ENCODE results near the gene APOL4.
"Not testable (repeated sequence)": the region's sequence is repeated elsewhere in the genome, so short reads cannot be mapped to it uniquely, and the experiment has no call there.

APOL4 gene

GRCh38 chr22:36154423-36154945 lies 47.1 kb downstream of the APOL4 start:
- no peak overlapping the region for H3K27ac ChIP-seq (ENCODE audit: low read depth, low read length)
- H3K9ac ChIP-seq (ENCODE audit: low read depth, low read length): no peak overlapping the region
- H3K4me1 ChIP-seq (ENCODE audit: control insufficient read depth, insufficient read depth, low read length): peaks cover 13% of the 10 kb centered on the region
- no peaks in the 10 kb centered on the region for H3K9me3 ChIP-seq (ENCODE audit: control insufficient read depth, insufficient read depth, low read length)
- H3K4me3 ChIP-seq (ENCODE audit: low read depth, low read length): no peak overlapping the region
- no peaks in the 10 kb centered on the region for H3K27me3 ChIP-seq (ENCODE audit: control insufficient read depth, insufficient read depth, low read length)
- no peaks in the 10 kb centered on the region for H3K36me3 ChIP-seq (ENCODE audit: control insufficient read depth, insufficient read depth, low read length)

DNA sequence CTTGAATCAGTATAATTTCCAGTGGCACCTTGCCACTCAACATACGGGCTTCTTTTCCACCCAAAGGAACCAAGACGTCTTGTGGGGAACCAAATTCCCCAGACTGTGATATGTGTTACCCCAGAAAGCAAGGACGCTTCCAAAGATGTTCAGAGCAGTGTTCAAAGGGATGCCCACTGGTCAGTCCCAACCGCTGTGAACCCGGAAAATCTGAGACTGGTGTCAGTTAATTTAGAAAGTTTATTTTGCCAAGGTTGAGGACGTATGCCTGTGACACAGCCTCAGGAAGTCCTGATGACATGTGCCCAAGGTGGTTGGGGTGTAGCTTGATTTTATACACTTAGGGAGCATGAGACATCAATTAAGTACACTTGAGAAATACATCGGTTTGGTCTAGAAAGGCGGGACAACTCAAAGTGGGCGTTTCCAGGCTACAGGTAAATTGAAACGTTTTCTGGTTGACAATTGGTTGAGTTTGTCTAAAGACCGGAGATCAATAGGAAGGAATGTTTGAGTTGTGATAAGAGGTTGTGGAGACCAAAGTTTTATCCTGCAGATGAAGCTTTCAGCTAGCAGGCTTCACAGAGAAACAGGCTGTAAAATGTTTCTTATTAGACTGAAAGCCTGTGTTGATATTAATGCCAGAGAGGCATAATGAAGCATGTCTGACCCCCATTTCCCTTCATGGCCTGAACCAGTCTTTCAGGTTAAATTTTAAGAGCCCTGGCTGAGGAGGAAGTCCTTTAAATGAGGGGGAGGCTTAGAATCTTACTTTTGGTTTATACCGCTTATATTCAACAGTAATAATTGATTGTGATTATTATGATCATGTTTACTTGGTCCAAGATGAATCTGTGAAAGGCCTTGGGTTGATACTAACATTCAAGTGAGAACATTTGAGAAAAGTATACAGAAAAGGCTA lies 47.8 kb downstream of the APOL4 start:
- no peak overlapping the region for H3K9ac ChIP-seq (ENCODE audit: low read depth, low read length)
- H3K36me3 ChIP-seq (ENCODE audit: control insufficient read depth, insufficient read depth, low read length): no peaks in the 10 kb centered on the region
- peaks cover 13% of the 10 kb centered on the region for H3K4me1 ChIP-seq (ENCODE audit: control insufficient read depth, insufficient read depth, low read length)
- no peak overlapping the region for H3K4me3 ChIP-seq (ENCODE audit: low read depth, low read length)
- no peak overlapping the region for H3K27ac ChIP-seq (ENCODE audit: low read depth, low read length)
- no peaks in the 10 kb centered on the region for H3K27me3 ChIP-seq (ENCODE audit: control insufficient read depth, insufficient read depth, low read length)
- H3K9me3 ChIP-seq (ENCODE audit: control insufficient read depth, insufficient read depth, low read length): no peaks in the 10 kb centered on the region

GRCh38 chr22:36152821-36153220 lies 48.8 kb downstream of the APOL4 start:
- not testable (repeated sequence) for H3K9ac ChIP-seq (ENCODE audit: low read depth, low read length); H3K27ac ChIP-seq (ENCODE audit: low read depth, low read length); H3K36me3 ChIP-seq (ENCODE audit: control insufficient read depth, insufficient read depth, low read length); H3K4me3 ChIP-seq (ENCODE audit: low read depth, low read length); H3K27me3 ChIP-seq (ENCODE audit: control insufficient read depth, insufficient read depth, low read length); H3K9me3 ChIP-seq (ENCODE audit: control insufficient read depth, insufficient read depth, low read length)
- peaks cover 13% of the 10 kb centered on the region for H3K4me1 ChIP-seq (ENCODE audit: control insufficient read depth, insufficient read depth, low read length)

- H3K27me3 ChIP-seq (ENCODE audit: control insufficient read depth, insufficient read depth, low read length): no peaks in the 10 kb centered on the region
- H3K4me1 ChIP-seq (ENCODE audit: control insufficient read depth, insufficient read depth, low read length): peaks cover 9% of the 10 kb centered on the region
- no peak overlapping the region for H3K27ac ChIP-seq (ENCODE audit: low read depth, low read length)
- H3K9me3 ChIP-seq (ENCODE audit: control insufficient read depth, insufficient read depth, low read length): no peaks in the 10 kb centered on the region
- H3K4me3 ChIP-seq (ENCODE audit: low read depth, low read length): no peak overlapping the region
- H3K36me3 ChIP-seq (ENCODE audit: control insufficient read depth, insufficient read depth, low read length): no peaks in the 10 kb centered on the region
- no peak overlapping the region for H3K9ac ChIP-seq (ENCODE audit: low read depth, low read length)
Measured at GRCh38 chr22:36152088-36152487, 49.5 kb downstream of the APOL4 start.

DNA sequence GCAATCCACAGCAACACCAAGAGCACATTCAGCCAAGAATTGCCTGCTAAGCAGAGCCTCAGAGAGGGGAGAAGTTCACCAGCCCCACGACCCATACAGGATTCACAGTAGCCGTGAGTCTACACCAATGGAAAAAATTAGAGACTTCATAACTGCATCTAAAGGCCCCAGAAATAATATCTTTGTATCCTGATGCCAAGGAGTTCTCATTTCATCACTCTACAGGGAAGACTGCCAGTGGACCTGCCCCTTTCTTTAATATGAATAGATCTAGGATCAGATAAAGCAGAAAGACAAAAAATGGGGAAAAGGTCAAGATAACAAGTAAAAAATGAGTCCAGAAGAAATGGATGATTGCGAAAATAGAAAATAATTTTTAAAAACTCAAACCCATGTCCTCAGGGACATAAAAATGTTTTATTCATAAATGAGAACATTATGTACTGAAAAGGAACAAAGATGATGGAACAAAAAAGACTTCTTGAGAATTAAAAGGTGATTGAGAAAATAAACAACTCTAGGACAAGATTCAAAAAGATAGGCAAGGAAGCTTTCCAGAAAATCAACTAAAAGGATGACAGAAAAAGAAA lies 50.5 kb downstream of the APOL4 start:
- no peaks in the 10 kb centered on the region for H3K27me3 ChIP-seq (ENCODE audit: control insufficient read depth, insufficient read depth, low read length)
- no peaks in the 10 kb centered on the region for H3K9me3 ChIP-seq (ENCODE audit: control insufficient read depth, insufficient read depth, low read length)
- H3K4me1 ChIP-seq (ENCODE audit: control insufficient read depth, insufficient read depth, low read length): no peaks in the 10 kb centered on the region
- H3K27ac ChIP-seq (ENCODE audit: low read depth, low read length): no peak overlapping the region
- H3K4me3 ChIP-seq (ENCODE audit: low read depth, low read length): no peak overlapping the region
- no peaks in the 10 kb centered on the region for H3K36me3 ChIP-seq (ENCODE audit: control insufficient read depth, insufficient read depth, low read length)
- H3K9ac ChIP-seq (ENCODE audit: low read depth, low read length): no peak overlapping the region

DNA sequence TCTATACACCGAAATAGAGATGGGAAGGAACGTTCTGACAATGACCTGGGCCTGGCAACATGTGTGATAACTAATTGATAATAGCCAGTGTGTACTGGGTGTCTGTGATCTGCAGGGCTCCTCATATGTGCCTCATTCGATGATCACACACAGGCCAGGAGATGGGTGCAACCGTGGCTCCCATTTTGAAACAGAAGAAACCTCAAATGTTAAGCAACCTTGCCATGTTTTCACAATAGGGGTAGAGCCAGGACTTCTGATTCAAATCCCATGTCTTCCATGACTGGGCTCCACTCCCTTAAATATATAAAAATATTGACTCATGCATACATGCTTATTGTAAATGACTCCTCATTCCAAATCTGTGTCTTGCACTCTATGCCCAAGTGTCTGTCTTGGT lies 52.2 kb downstream of the APOL4 start:
- Histone ChIP-seq H3K27ac (ENCODE audit: low read depth, low read length) (no peak overlapping the region), H3K36me3 (ENCODE audit: control insufficient read depth, insufficient read depth, low read length) (no peaks in the 10 kb centered on the region), H3K4me3 (ENCODE audit: low read depth, low read length) (no peak overlapping the region), H3K9ac (ENCODE audit: low read depth, low read length) (no peak overlapping the region), H3K27me3 (ENCODE audit: control insufficient read depth, insufficient read depth, low read length) (no peaks in the 10 kb centered on the region), H3K9me3 (ENCODE audit: control insufficient read depth, insufficient read depth, low read length) (no peaks in the 10 kb centered on the region), H3K4me1 (ENCODE audit: control insufficient read depth, insufficient read depth, low read length) (peaks cover 7% of the 10 kb centered on the region)

DNA sequence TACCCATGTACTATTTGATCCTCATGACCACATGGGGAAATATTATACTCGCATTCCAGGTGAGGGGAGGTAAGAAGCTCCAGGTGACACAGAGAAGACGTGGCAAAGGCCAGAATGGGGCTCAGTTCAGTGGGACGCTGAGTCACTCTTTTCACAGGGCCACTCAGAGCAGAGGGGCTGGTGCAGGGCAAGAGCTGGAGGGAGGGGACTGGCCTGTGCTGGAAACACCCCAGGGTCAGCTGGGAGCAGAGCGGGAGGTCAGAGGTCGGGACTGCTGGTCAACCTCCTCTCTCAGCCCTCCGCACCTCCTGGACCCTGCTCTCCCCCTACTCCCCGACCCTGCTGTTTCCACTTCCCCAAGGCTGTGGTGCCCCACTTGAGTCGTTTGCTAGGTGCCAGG lies 53.2 kb downstream of the APOL4 start:
- Histone ChIP-seq H3K4me3 (ENCODE audit: low read depth, low read length) (no peak overlapping the region), H3K27ac (ENCODE audit: low read depth, low read length) (no peak overlapping the region), H3K36me3 (ENCODE audit: control insufficient read depth, insufficient read depth, low read length) (no peaks in the 10 kb centered on the region), H3K27me3 (ENCODE audit: control insufficient read depth, insufficient read depth, low read length) (no peaks in the 10 kb centered on the region), H3K9me3 (ENCODE audit: control insufficient read depth, insufficient read depth, low read length) (no peaks in the 10 kb centered on the region), H3K4me1 (ENCODE audit: control insufficient read depth, insufficient read depth, low read length) (peaks cover 7% of the 10 kb centered on the region), H3K9ac (ENCODE audit: low read depth, low read length) (no peak overlapping the region)

DNA sequence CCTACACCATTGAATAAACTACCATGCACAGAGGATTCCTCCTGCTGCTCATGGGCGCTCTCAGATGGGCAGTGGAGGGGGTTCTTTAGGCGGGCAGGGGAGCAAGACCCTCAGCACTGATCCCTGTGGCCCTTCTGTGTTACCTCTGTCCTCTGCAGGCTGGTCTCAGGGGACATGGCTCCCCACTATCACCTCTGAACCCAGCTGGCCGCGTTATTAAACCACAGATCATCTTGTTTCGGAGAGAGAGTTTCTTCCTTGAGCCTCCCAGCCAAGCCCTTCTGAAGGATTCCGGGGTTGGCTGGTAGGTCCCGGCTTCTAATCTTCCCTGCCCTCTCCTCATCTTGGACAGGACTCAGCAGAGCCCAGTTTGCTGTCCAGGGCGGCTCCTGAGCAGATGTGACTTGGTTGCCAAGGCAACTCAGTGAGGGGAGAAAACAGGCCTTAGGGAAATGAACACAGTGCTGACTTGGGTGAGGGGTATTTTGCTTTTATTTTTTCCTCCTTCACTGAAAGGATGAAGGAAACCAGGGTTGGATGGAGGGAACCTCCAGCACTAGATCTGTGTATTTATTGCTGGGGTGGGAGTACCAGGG lies 54.3 kb downstream of the APOL4 start:
- no peak overlapping the region for H3K27ac ChIP-seq (ENCODE audit: low read depth, low read length)
- no peak overlapping the region for H3K9ac ChIP-seq (ENCODE audit: low read depth, low read length)
- H3K4me3 ChIP-seq (ENCODE audit: low read depth, low read length): no peak overlapping the region
- no peaks in the 10 kb centered on the region for H3K36me3 ChIP-seq (ENCODE audit: control insufficient read depth, insufficient read depth, low read length)
- no peaks in the 10 kb centered on the region for H3K27me3 ChIP-seq (ENCODE audit: control insufficient read depth, insufficient read depth, low read length)
- no peaks in the 10 kb centered on the region for H3K9me3 ChIP-seq (ENCODE audit: control insufficient read depth, insufficient read depth, low read length)
- H3K4me1 ChIP-seq (ENCODE audit: control insufficient read depth, insufficient read depth, low read length): peaks cover 7% of the 10 kb centered on the region

GRCh38 chr22:36145881-36146280 lies 55.7 kb downstream of the APOL4 start:
- Histone ChIP-seq H3K27ac (ENCODE audit: low read depth, low read length) (peak overlapping the region; percentile 80), H3K4me3 (ENCODE audit: low read depth, low read length) (no peak overlapping the region), H3K36me3 (ENCODE audit: control insufficient read depth, insufficient read depth, low read length) (no peaks in the 10 kb centered on the region), H3K9ac (ENCODE audit: low read depth, low read length) (no peak overlapping the region), H3K27me3 (ENCODE audit: control insufficient read depth, insufficient read depth, low read length) (no peaks in the 10 kb centered on the region; the same call in 1 of the 2 replicates), H3K9me3 (ENCODE audit: control insufficient read depth, insufficient read depth, low read length) (no peaks in the 10 kb centered on the region), H3K4me1 (ENCODE audit: control insufficient read depth, insufficient read depth, low read length) (peaks cover 12% of the 10 kb centered on the region)

DNA sequence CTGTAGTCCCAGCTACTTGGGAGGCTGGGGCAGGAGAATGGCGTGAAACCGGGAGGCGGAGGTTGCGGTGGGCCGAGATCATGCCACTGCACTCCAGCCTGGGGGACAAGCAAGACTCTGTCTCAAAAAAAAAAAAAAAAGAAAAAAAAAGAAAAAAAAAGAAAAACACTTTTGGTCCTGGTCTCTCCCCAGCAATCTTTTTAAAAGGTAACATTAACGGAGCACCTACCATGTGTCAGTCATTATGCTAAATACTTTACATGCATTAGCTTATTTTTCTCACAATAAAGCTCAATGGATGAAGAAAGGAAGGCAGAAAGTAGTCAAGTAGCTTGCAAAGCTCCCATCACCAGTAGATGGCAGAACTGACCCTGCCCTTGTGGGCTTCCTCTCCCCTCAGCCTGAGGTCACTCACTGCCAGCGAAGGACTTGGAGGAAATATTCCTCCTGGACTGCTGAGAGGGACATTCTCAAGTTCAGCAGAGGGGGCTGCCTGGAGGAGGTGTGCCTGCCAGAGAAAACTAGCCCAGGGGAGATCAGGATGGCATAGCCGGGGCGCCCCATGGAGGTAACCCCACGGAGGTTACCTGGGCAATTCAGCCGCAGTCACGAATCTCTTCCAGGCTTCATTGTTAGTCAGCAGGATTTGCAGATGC lies 56.6 kb downstream of the APOL4 start:
- H3K27me3 ChIP-seq (ENCODE audit: control insufficient read depth, insufficient read depth, low read length): no peaks in the 10 kb centered on the region; the same call in 1 of the 2 replicates
- no peak overlapping the region for H3K4me3 ChIP-seq (ENCODE audit: low read depth, low read length)
- peaks cover 16% of the 10 kb centered on the region for H3K4me1 ChIP-seq (ENCODE audit: control insufficient read depth, insufficient read depth, low read length)
- H3K36me3 ChIP-seq (ENCODE audit: control insufficient read depth, insufficient read depth, low read length): no peaks in the 10 kb centered on the region
- no peak overlapping the region for H3K9ac ChIP-seq (ENCODE audit: low read depth, low read length)
- H3K9me3 ChIP-seq (ENCODE audit: control insufficient read depth, insufficient read depth, low read length): no peaks in the 10 kb centered on the region
- H3K27ac ChIP-seq (ENCODE audit: low read depth, low read length): peak overlapping the region; percentile 80

All from HUES48 (cell line).